GM23248 (cell line): ENCODE data around the gene KRT23. TPM values are rescaled to one million over a fixed set of nuclear protein-coding genes. Genes with fewer than 3 reads are reported as not detected.

Experiments
- DNase-seq: peaks from one replicate; pipeline ENCODE4 v3.0.0-alpha.2; 2015
- H2AFZ ChIP-seq: fragments of 200-600 bp; sonication (generic); 2 replicates; pipeline ENCODE4 v1.6.1; 2016; ENCODE audit warnings: antibody characterized with exemption
- H3F3A ChIP-seq: fragments of 200-600 bp; sonication (generic); 2 replicates; pipeline ENCODE4 v1.6.1; 2016; ENCODE audit warnings: mild to moderate bottlenecking, antibody characterized with exemption, mixed run types; ENCODE audit not compliant: insufficient read depth
- H3K27ac ChIP-seq: fragments of 200-600 bp; sonication (generic); 2 replicates; pipeline ENCODE4 v1.5.1; 2016; ENCODE audit warnings: mild to moderate bottlenecking
- H3K27me3 ChIP-seq: fragments of 200-600 bp; sonication (generic); replicated peaks from 2 replicates; pipeline ENCODE4 v1.6.1; 2016; ENCODE audit warnings: mild to moderate bottlenecking; ENCODE audit not compliant: insufficient read depth
- H3K36me3 ChIP-seq: fragments of 200-600 bp; sonication (generic); 2 replicates; pipeline ENCODE4 v1.6.1; 2016; ENCODE audit warnings: low read depth, mild to moderate bottlenecking
- H3K4me1 ChIP-seq: fragments of 200-600 bp; sonication (generic); 2 replicates; pipeline ENCODE4 v1.6.1; 2016; ENCODE audit warnings: mild to moderate bottlenecking; ENCODE audit not compliant: insufficient read depth
- H3K4me2 ChIP-seq: fragments of 200-600 bp; sonication (generic); one replicate; pipeline ENCODE4 v1.6.1; 2016; ENCODE audit warnings: mild to moderate bottlenecking; ENCODE audit not compliant: unreplicated experiment
- H3K4me3 ChIP-seq: fragments of 200-600 bp; sonication (generic); 2 replicates; pipeline ENCODE4 v1.5.1; 2016; ENCODE audit warnings: mild to moderate bottlenecking
- H3K79me2 ChIP-seq: fragments of 200-600 bp; sonication (generic); 2 replicates; pipeline ENCODE4 v1.6.1; 2016; ENCODE audit warnings: mild to moderate bottlenecking; ENCODE audit not compliant: insufficient read depth
- H3K9ac ChIP-seq: fragments of 200-600 bp; sonication (generic); 2 replicates; pipeline ENCODE4 v1.6.1; 2016; ENCODE audit warnings: mild to moderate bottlenecking
- H3K9me2 ChIP-seq: fragments of 200-600 bp; sonication (generic); 2 replicates; pipeline ENCODE4 v1.6.1; 2016; ENCODE audit warnings: mixed run types, mild to moderate bottlenecking, moderate library complexity; ENCODE audit not compliant: insufficient read depth
- H3K9me3 ChIP-seq: fragments of 200-600 bp; sonication (generic); one replicate; pipeline ENCODE4 v1.6.1; 2017; ENCODE audit warnings: low read depth
- H4K20me1 ChIP-seq: fragments of 200-600 bp; sonication (generic); 2 replicates; pipeline ENCODE4 v1.6.0; 2016; ENCODE audit not compliant: insufficient read depth
- EZH2 ChIP-seq: fragments of 200-600 bp; sonication (generic); IDR thresholded peaks from 2 replicates; pipeline ENCODE4 v1.6.1; 2018; ENCODE audit warnings: antibody characterized with exemption, mild to moderate bottlenecking; ENCODE audit not compliant: insufficient read depth, poor library complexity, severe bottlenecking
- EZH2phosphoT487 ChIP-seq: fragments of 200-600 bp; sonication (generic); IDR thresholded peaks from 2 replicates; pipeline ENCODE4 v1.6.1; 2018; ENCODE audit warnings: antibody characterized with exemption, moderate library complexity, mild to moderate bottlenecking, low read depth; ENCODE audit not compliant: insufficient read depth
- WGBS, 2 experiments: methylation state at CpG; one replicate each; pipeline ENCODE4 v1.1.6; 2015 to 2017; ENCODE audit warnings: low lambda C conversion rate in 2 of 2, low coverage in 1 of 2; ENCODE audit errors: missing lambda C conversion rate in 2 of 2; 5-methylcytosine and 5-hydroxymethylcytosine counted together
- in situ Hi-C: fragments of 300-500 bp; cut with MboI; formaldehyde crosslinking; loops from 2 replicates; pipeline ENCODE4 v1.15.0; 2020
- polyA plus RNA-seq: library from polyadenylated mRNA; unstranded; fragments of >200 nt; fragmentation: Nextera tagmentation; extraction: Ambion mirVana; gene quantifications from 2 replicates; pipeline ENCODE4 v1.2.1, GENCODE V29; 2016
- total RNA-seq: library from RNA; depleted of rRNA; stranded (reverse); fragments of >200 nt; shearing (Covaris generic); gene quantifications from 2 replicates; pipeline ENCODE4 v1.2.3, GENCODE V29; 2014

Gene KRT23
- total and polyA plus RNA-seq, 2 experiments from 2014 or later: not detected

DNA sequence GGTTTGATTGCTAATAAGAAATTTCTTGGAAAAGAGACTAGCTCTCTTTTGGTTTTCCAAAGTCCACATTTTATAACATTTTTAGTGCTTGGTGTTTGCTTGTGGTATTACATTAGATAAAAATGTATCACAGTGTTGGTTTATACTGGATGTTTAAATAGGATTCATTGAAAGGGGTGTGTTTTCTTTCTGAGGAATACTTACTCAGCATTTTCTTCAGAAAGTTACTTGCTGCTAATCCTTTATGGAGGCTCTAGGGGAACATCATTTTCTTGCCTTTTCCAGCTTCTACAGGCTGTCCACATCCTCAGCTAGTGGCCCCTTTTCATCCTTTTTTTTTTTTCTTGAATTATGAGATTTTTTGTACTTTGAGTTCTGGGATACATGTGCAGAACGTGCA, 30.1 kb upstream of the KRT23 start:
- no peaks in the 10 kb centered on the region for H3K9me2 ChIP-seq
- in situ Hi-C loops: no loop called here
- no peak overlapping the region for H3K27ac ChIP-seq

DNA sequence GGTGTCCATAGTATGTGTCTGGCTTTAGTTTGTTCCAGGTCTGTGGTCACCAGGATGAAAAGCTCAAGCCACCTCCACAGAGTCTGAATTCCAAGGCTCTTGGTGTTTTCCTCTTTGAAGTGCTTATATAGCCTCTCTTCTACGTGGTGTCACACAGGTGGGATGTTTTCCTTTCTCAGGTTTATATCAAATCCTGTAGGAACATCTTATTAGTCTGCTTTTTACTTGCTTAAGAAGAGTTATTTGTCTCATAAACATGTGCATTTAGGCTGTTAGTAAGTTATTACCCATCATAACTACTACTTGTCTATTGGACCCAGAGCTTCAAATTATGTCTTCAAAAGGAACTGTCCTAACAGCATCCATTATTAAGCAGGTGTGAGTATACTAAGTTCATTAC, 29.4 kb upstream of the KRT23 start, which contains the start of gene KRT39:
TSS of gene KRT39 (minus strand) at position 101 of the 400 bp plus-strand sequence. CDS start at position 9, 92 bp downstream.
- H3K27ac ChIP-seq: no peak within 1 kb of the TSS
- H3K9me2 ChIP-seq: no peaks in the 10 kb centered on the region
- no peaks in the 10 kb centered on the region for H3K9me3 ChIP-seq
- 24 to 32% methylated on average over 1 of the region's 1 CpG for WGBS, 2 experiments
- H3K9ac ChIP-seq: no peak within 1 kb of the TSS
- no peaks in the 10 kb centered on the region for H3K4me1 ChIP-seq
- TF ChIP-seq EZH2phosphoT487 (no peak), EZH2 (no peak)
- H4K20me1 ChIP-seq: no peaks in the 10 kb centered on the region
- H3K27me3 ChIP-seq: no peaks in the 10 kb centered on the region
- in situ Hi-C loops: no loop called here
- no peak within 1 kb of the TSS for H3K4me3 ChIP-seq
- DNase-seq: no peak
- no peaks in the 10 kb centered on the region for H3K79me2 ChIP-seq
- no peaks in the 10 kb centered on the region for H3F3A ChIP-seq
- no peaks in the 10 kb centered on the region for H3K36me3 ChIP-seq
- H2AFZ ChIP-seq: peak within 1 kb of the TSS; percentile 2; the same call in 1 of the 2 replicates
- no peak within 1 kb of the TSS for H3K4me2 ChIP-seq

More for the DNA sequence above, 30.1 kb upstream of the KRT23 start:
- no peaks in the 10 kb centered on the region for H3K79me2 ChIP-seq
- no peak overlapping the region for H2AFZ ChIP-seq
- no peaks in the 10 kb centered on the region for H3K4me1 ChIP-seq
- no peaks in the 10 kb centered on the region for H3F3A ChIP-seq
- no peaks in the 10 kb centered on the region for H3K36me3 ChIP-seq
- no peaks in the 10 kb centered on the region for H3K9me3 ChIP-seq
- TF ChIP-seq EZH2phosphoT487 (no peak), EZH2 (no peak)
- H3K4me2 ChIP-seq: no peak overlapping the region
- H3K4me3 ChIP-seq: no peak overlapping the region
- no peaks in the 10 kb centered on the region for H3K27me3 ChIP-seq
- 90% methylated on average over 1 of the region's 1 CpG; no CpG with 5 or more reads in 1 of the 2 experiments for WGBS, 2 experiments
- no peak for DNase-seq
- H4K20me1 ChIP-seq: no peaks in the 10 kb centered on the region
- H3K9ac ChIP-seq: no peak overlapping the region

DNA sequence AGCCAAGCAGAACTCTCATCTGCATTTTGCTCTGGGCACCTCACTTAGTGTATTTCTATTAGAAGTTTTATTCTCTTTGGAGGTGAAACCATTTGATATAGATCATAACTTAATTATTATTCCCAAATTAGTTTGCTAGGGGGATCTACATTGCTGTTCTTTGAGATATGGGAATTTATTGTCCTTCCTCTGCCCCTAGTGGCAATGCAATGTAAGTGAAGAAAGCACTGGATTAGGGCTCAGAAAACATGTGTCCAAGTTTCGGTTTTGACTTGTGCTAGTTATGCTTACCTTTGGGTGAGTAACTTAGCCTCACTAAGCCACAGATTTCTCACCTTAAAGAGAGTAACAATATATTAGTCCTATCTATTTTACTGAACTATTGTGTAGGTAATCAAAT, 26.4 kb upstream of the KRT23 start:
- in situ Hi-C loops: no loop called here
- Histone ChIP-seq H3K9ac (no peak overlapping the region), H3F3A (peaks cover 10% of the 10 kb centered on the region)

DNA sequence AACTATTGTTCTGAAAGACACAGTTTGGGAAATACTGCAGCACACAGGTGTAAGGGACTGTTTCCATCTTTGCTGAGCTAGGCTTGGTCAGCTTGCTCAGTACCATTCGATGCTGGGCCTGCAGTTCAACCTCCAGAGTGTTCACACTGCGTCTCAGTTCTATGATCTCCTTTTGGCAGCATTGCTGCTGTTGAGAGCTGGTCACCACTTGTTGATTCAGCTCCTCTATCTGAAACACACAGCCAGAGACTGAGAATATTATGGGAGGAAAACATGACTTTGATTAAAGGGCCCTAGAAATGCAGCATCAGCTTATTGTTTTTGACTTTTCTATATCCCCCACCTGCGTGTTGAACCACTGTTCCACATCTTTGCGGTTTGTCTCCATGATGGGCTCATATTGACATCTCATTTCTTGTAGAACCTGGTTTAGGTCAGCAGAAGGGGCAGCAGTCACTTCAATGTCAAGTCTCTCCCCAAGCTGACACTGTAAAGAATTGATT, 24.7 kb upstream of the KRT23 start:
- no peaks in the 10 kb centered on the region for H3K36me3 ChIP-seq
- WGBS, 2 experiments: 82 to 91% methylated on average over 4 of the region's 4 CpGs

More for the DNA sequence above, 26.4 kb upstream of the KRT23 start:
- no peak overlapping the region for H3K27ac ChIP-seq
- H3K4me1 ChIP-seq: peaks cover 9% of the 10 kb centered on the region
- TF ChIP-seq EZH2phosphoT487 (no peak), EZH2 (no peak)
- no peak overlapping the region for H3K4me2 ChIP-seq
- peak; percentile 45 for DNase-seq
- H3K4me3 ChIP-seq: no peak overlapping the region
- no peaks in the 10 kb centered on the region for H4K20me1 ChIP-seq
- H3K9me2 ChIP-seq: no peaks in the 10 kb centered on the region
- H3K9me3 ChIP-seq: no peaks in the 10 kb centered on the region
- H3K27me3 ChIP-seq: no peaks in the 10 kb centered on the region
- no peaks in the 10 kb centered on the region for H3K36me3 ChIP-seq
- WGBS, 2 experiments: 50 to 72% methylated on average over 1 of the region's 1 CpG
- peak overlapping the region; percentile 55; the same call in 1 of the 2 replicates for H2AFZ ChIP-seq
- H3K79me2 ChIP-seq: no peaks in the 10 kb centered on the region

More for the DNA sequence above, 24.7 kb upstream of the KRT23 start:
- Histone ChIP-seq H3K27me3 (no peaks in the 10 kb centered on the region), H4K20me1 (no peaks in the 10 kb centered on the region), H3K9me3 (no peaks in the 10 kb centered on the region), H3F3A (peaks cover 27% of the 10 kb centered on the region), H2AFZ (no peak overlapping the region), H3K4me3 (no peak overlapping the region), H3K79me2 (no peaks in the 10 kb centered on the region), H3K9ac (no peak overlapping the region), H3K27ac (no peak overlapping the region), H3K4me2 (no peak overlapping the region), H3K9me2 (no peaks in the 10 kb centered on the region), H3K4me1 (peaks cover 26% of the 10 kb centered on the region)
- no peak for DNase-seq
- TF ChIP-seq EZH2 (no peak), EZH2phosphoT487 (no peak)
- in situ Hi-C loops: no loop called here
